HG02884 (cell line): ENCODE measurements around the gene TMX4.

Experiments used
- ATAC-seq: cut with Tn5 transposase; IDR thresholded peaks from one replicate; pipeline ENCODE4 v1.9.1; 2021; ENCODE audit warnings: mild to moderate bottlenecking, moderate library complexity; ENCODE audit not compliant: unreplicated experiment

TMX4 gene

DNA sequence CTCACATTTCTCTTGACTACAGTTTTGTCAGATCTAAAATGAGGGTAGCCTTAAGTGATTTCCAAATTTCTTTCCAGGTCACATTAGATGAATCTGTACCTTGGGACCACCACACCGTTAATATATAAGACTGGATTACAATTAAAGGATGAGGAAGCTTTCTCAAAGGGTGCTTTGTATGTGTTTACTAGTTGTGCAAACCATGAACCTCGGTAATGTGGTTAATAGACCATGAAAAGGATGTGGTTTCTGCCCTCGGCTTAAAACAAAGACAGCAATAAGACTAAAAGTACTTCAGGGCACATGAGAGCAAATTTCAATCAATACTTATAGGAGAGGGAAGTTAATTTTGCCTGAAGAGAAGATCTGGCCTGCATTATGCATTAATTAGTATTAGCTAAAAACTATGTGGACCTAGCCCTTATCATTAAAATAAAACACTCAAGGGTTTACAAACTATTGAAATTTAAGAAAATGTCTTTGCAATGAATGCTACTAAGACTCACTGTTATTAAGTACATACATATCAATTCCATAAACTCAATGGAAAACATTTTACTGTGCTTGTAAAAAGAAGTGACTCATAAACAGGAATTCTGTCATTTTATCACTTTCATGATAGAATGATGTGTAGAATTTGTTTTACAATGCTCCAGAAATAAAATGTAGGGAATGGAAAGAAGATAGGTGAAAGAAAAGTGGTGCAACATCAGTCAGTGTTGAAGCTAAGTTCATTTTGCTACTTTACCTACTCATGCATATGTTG lies 936 bp upstream of the TMX4 start:
- ATAC-seq = peak; percentile 33

GRCh38 chr20:8019998-8020247 lies 362 bp upstream of the TMX4 start:
- ATAC-seq = no peak

DNA sequence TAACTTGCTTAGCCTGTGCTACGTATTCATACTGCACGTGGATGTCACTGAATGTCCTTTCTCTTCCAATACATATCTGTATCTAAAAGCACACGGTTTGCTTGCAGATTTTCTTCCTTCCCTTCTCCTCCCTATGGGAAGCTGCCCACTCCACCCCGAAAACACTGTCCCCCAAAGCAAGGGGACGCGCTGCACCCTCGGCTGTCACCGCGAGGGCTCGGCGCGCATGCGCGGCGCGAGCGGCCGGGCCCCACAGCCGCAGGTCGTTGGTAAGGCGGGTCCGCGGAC lies 659 bp downstream of the TMX4 start:
- peak; percentile 58 for ATAC-seq

DNA sequence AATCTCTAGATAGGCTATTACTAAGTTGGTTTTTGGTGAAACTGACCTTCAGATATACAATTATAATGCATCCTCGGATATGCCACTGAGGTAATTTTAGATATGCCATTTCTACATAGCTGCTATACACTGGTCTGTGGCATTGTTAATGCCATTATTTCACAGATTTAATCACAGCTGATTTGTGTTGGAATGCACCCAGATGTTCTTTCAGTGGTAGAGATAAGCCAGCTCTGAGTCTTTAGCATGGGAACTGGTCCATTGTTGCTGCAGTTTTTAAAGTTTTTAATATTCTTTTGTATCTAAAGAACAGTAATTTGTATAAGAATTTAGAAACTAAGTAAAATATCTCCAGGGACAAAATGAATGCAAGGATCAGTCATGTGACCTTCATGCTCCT lies 6.8 kb downstream of the TMX4 start:
- no peak for ATAC-seq

DNA sequence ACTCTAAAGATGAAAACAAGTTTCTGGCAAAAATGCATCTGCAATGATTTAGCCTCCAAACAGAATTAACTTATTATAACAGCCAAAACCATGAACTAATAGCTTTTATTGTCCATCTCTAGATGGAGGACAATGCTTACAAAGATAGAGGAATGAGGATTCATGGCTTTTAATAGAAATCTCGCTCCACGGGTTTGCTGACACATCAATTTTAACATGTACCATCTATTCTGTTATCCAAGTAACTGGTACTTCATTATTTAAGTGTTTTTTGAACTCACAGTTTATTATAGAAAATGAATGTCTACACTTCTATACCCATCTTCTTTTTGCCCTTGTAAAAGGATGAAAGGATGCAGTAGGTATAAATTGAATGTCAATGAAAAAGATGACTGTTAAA lies 10.8 kb downstream of the TMX4 start:
- no peak for ATAC-seq

GRCh38 chr20:8007490-8007889 lies 12.1 kb downstream of the TMX4 start:
- no peak for ATAC-seq

DNA sequence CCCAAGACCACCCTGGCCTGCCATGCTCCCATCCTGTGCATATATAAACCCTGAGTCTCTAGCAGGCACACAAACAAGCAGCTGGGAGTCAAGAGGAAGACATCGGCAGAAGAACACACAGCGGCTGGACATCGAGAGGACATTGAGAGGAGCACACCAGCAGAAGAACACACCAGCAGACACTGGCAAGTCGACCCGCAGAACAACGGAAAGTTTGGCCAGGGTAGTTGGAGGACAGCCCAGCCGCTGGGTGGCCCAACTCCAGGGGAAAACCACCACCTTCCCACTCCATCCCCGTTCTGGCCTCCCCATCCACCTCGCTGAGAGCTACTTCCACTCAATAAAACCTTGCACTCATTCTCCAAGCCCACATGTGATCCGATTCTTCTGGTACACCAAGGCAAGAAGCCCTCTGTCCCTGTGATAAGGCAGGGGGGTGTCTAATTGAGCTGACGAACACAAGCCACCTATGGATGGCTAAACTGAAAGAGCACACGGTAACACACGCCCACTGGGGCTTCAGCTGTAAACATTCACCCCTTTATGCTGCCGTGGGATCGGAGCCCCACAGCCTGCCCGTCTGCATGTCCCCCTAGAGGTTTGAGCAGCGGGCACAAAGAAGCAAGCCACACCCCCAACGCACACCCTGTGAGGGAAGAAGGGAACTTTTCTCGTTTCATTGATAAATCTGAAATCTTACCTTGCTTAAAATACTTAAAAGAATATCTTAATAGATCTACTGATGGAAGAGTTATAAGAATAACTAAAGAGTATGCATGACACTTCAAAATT lies 13.8 kb downstream of the TMX4 start:
- no peak for ATAC-seq

GRCh38 chr20:8005033-8005432 lies 14.5 kb downstream of the TMX4 start:
- ATAC-seq = no peak

- no peak for ATAC-seq
Measured at GRCh38 chr20:8002056-8002455, 17.5 kb downstream of the TMX4 start.

DNA sequence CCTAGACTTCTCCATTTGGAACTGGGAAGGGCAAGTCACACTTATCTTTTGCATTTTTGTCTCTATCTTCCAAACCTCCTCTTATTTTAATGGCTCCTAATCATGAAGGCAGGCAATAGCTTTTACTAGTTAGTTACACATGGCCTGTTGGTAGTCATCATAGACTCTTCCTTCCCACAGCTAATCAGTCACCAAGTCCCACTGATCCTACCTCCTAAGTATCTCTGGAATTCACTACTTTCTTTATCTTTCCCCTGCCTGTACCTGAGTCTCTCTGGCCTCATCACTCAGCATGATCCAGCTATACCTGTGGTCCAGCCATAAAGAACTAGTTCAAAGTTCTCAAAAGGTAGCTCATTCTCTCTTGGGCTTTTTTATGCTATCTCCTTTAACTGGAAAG lies 18.8 kb downstream of the TMX4 start:
- no peak for ATAC-seq

GRCh38 chr20:7996898-7997297 lies 22.7 kb downstream of the TMX4 start:
- ATAC-seq = no peak

GRCh38 chr20:7994809-7995208 lies 24.8 kb downstream of the TMX4 start:
- no peak for ATAC-seq

DNA sequence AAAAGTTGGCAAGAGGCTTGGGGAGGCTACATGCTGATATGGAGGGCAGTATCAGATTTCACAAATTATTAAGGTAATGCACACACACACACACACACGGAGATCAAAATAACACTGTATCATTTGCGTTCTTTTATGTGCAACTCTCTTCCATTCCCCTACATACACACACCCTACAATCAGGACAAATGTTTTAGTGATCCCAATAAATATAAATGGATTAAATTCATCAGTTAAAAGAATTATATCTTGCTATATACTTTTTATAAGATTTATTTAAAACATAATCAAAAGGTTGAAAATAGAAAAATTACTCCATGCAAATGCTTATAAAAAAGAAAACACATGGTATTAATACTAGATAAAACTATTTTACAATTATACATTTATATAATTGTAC lies 25.9 kb downstream of the TMX4 start:
- ATAC-seq = no peak

GRCh38 chr20:7993238-7993637 lies 26.3 kb downstream of the TMX4 start:
- no peak for ATAC-seq

- ATAC-seq = no peak
Measured at GRCh38 chr20:7990385-7990784, 29.2 kb downstream of the TMX4 start.

- ATAC-seq = no peak
Measured at GRCh38 chr20:7989379-7989778, 30.2 kb downstream of the TMX4 start.

GRCh38 chr20:7985916-7986315 lies 33.6 kb downstream of the TMX4 start:
- ATAC-seq = no peak

- no peak for ATAC-seq
Measured at GRCh38 chr20:7984192-7984591, 35.4 kb downstream of the TMX4 start.

DNA sequence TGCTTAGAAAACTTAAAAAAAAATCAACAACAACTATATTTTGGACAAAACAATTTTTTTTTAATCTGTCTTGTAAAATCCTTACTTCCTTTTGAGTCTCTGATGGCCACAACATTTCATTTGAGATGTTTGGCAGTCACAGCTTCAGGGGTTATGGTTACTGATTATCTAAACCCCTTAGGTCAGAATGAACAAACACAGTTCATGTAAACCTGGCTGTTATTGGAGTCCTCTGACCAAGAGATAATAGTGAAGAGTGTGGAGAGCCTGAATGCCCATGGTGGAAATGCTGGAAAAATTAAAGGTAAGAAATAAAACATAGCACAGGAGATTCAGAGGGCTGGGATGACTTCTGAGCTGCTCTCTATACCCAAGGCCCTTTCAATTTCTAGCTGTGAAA lies 38.2 kb downstream of the TMX4 start:
- no peak for ATAC-seq

GRCh38 chr20:7980332-7981046 lies 39.1 kb downstream of the TMX4 start:
- ATAC-seq = peak; percentile 71

GRCh38 chr20:7977709-7978108 lies 41.9 kb downstream of the TMX4 start:
- no peak for ATAC-seq

- ATAC-seq = no peak
Measured at GRCh38 chr20:7975851-7976414, 43.6 kb downstream of the TMX4 start.
